Neural cell (in vitro differentiated cells): ENCODE measurements around the gene ITGA8. TPM values are rescaled to one million over a fixed set of nuclear protein-coding genes. Genes with fewer than 3 reads are reported as not detected.

Experiments
- H2AFZ ChIP-seq: fragments of 200-600, 300-800 bp; sonication (generic), shearing (Covaris generic); 2 replicates; pipeline ENCODE4 v1.6.0; 2014; ENCODE audit warnings: low read depth, mild to moderate bottlenecking, antibody characterized with exemption, low read length, moderate library complexity
- H3F3A ChIP-seq: fragments of 200-600 bp; shearing (Covaris generic); 2 replicates; pipeline ENCODE4 v1.6.1; 2016; ENCODE audit warnings: mild to moderate bottlenecking, moderate library complexity, mixed read lengths, antibody characterized with exemption, low read length; ENCODE audit not compliant: insufficient read depth, poor library complexity, severe bottlenecking
- H3K27ac ChIP-seq: fragments of 200-600, 300-800 bp; sonication (generic), shearing (Covaris generic); 2 replicates; pipeline ENCODE4 v1.5.1; 2014; ENCODE audit warnings: mild to moderate bottlenecking, low read length, moderate library complexity
- H3K27me3 ChIP-seq: fragments of 300-800, 200-600 bp; sonication (generic), shearing (Covaris generic); 2 replicates; pipeline ENCODE4 v1.6.0; 2014; ENCODE audit warnings: mild to moderate bottlenecking, low read depth, low read length, moderate library complexity; ENCODE audit not compliant: insufficient read depth
- H3K36me3 ChIP-seq: fragments of 300-800, 200-600 bp; sonication (generic), shearing (Covaris generic); 2 replicates; pipeline ENCODE4 v1.5.1; 2014; ENCODE audit warnings: mild to moderate bottlenecking, antibody characterized with exemption, low read length, moderate library complexity; ENCODE audit not compliant: insufficient read depth
- H3K4me2 ChIP-seq: fragments of 300-800, 200-600 bp; sonication (generic), shearing (Covaris generic); 2 replicates; pipeline ENCODE4 v1.6.0; 2014; ENCODE audit warnings: mild to moderate bottlenecking, low read length
- H3K4me3 ChIP-seq: fragments of 300-800, 200-600 bp; sonication (generic), shearing (Covaris generic); 2 replicates; pipeline ENCODE4 v1.5.1; 2014; ENCODE audit warnings: mild to moderate bottlenecking, low read length, moderate library complexity
- H3K79me2 ChIP-seq: fragments of 200-600 bp; shearing (Covaris generic); replicated peaks from 2 replicates; pipeline ENCODE4 v1.6.0; 2014; ENCODE audit warnings: mild to moderate bottlenecking, low read length, moderate library complexity; ENCODE audit not compliant: insufficient read depth
- H3K9ac ChIP-seq: fragments of 300-800, 200-600 bp; sonication (generic), shearing (Covaris generic); 2 replicates; pipeline ENCODE4 v1.6.1; 2016; ENCODE audit warnings: mild to moderate bottlenecking, low read length, mixed read lengths
- H3K9me2 ChIP-seq: fragments of 200-600 bp; shearing (Covaris generic); 2 replicates; pipeline ENCODE4 v1.6.1; 2016; ENCODE audit warnings: mild to moderate bottlenecking, low read length, mixed read lengths; ENCODE audit not compliant: insufficient read depth
- H3K9me3 ChIP-seq: fragments of 200-600, 300-800 bp; sonication (generic), shearing (Covaris generic); 2 replicates; pipeline ENCODE4 v1.6.1; 2016; ENCODE audit warnings: mild to moderate bottlenecking, mixed run types, low read length, moderate library complexity, mixed read lengths
- H4K20me1 ChIP-seq: fragments of 200-600 bp; shearing (Covaris generic); 2 replicates; pipeline ENCODE4 v1.6.1; 2016; ENCODE audit warnings: mild to moderate bottlenecking, mixed run types; ENCODE audit not compliant: insufficient read depth
- CTCF ChIP-seq: fragments of 450-650 bp; IDR thresholded peaks from 2 replicates; pipeline ENCODE4 v1.5.1; 2014; ENCODE audit warnings: antibody characterized with exemption, mild to moderate bottlenecking, moderate library complexity; ENCODE audit not compliant: poor library complexity, severe bottlenecking
- EP300 ChIP-seq: fragments of 450-650 bp; conservative IDR thresholded peaks from 2 replicates; pipeline ENCODE4 v1.6.1; 2014; ENCODE audit warnings: antibody characterized with exemption, mild to moderate bottlenecking, moderate library complexity; ENCODE audit not compliant: poor library complexity, severe bottlenecking
- EZH2 ChIP-seq: fragments of 200-600, 300-800 bp; shearing (Covaris generic), sonication (generic); IDR thresholded peaks from 2 replicates; pipeline ENCODE4 v1.6.1; 2014; ENCODE audit warnings: antibody characterized with exemption, low read length, borderline replicate concordance, mild to moderate bottlenecking; ENCODE audit not compliant: insufficient read depth, poor library complexity, severe bottlenecking
- MXI1 ChIP-seq: fragments of 450-650 bp; conservative IDR thresholded peaks from 2 replicates; pipeline ENCODE4 v1.6.1; 2014; ENCODE audit warnings: antibody characterized with exemption, mild to moderate bottlenecking; ENCODE audit not compliant: poor library complexity, severe bottlenecking
- POLR2AphosphoS5 ChIP-seq: IDR thresholded peaks from 2 replicates; pipeline ENCODE4 v1.6.1; 2012
- RAD21 ChIP-seq: fragments of 450-650 bp; conservative IDR thresholded peaks from 2 replicates; pipeline ENCODE4 v1.6.1; 2014; ENCODE audit warnings: antibody characterized with exemption, mild to moderate bottlenecking, moderate library complexity
- SMC3 ChIP-seq: fragments of 450-650 bp; conservative IDR thresholded peaks from 2 replicates; pipeline ENCODE4 v1.6.1; 2014; ENCODE audit warnings: antibody characterized with exemption, mild to moderate bottlenecking, moderate library complexity; ENCODE audit not compliant: poor library complexity
- TAF1 ChIP-seq: IDR thresholded peaks from 2 replicates; pipeline ENCODE4 v1.6.1; 2012; ENCODE audit warnings: low read depth
- polyA plus RNA-seq: library from polyadenylated mRNA; depleted of rRNA; stranded (reverse); fragments of >200 nt; gene quantifications from 2 replicates; pipeline ENCODE4 v1.2.3, GENCODE V29; 2014
- TF ChIP-seq, protein P1 (sequence below): IDR thresholded peaks from 2 replicates; pipeline ENCODE4 v1.6.1; 2012; ENCODE audit warnings: borderline replicate concordance

ITGA8 gene
- polyA plus RNA-seq, 1 donor from 2014 or later = 0.11 TPM

GRCh38 chr10:15670880-15671279 lies 48.8 kb downstream of the ITGA8 start:
- H3K36me3 ChIP-seq = no peaks in the 10 kb centered on the region
- no peaks in the 10 kb centered on the region for H3K9me2 ChIP-seq
- H2AFZ ChIP-seq = no peak overlapping the region
- H3K27me3 ChIP-seq = no peaks in the 10 kb centered on the region
- H3K79me2 ChIP-seq = no peaks in the 10 kb centered on the region
- no peak overlapping the region for H3K4me3 ChIP-seq
- no peaks in the 10 kb centered on the region for H4K20me1 ChIP-seq
- no peak overlapping the region for H3K27ac ChIP-seq
- H3F3A ChIP-seq = no peaks in the 10 kb centered on the region
- H3K9me3 ChIP-seq = no peaks in the 10 kb centered on the region
- no peak overlapping the region for H3K4me2 ChIP-seq
- TF ChIP-seq, protein P1, sequence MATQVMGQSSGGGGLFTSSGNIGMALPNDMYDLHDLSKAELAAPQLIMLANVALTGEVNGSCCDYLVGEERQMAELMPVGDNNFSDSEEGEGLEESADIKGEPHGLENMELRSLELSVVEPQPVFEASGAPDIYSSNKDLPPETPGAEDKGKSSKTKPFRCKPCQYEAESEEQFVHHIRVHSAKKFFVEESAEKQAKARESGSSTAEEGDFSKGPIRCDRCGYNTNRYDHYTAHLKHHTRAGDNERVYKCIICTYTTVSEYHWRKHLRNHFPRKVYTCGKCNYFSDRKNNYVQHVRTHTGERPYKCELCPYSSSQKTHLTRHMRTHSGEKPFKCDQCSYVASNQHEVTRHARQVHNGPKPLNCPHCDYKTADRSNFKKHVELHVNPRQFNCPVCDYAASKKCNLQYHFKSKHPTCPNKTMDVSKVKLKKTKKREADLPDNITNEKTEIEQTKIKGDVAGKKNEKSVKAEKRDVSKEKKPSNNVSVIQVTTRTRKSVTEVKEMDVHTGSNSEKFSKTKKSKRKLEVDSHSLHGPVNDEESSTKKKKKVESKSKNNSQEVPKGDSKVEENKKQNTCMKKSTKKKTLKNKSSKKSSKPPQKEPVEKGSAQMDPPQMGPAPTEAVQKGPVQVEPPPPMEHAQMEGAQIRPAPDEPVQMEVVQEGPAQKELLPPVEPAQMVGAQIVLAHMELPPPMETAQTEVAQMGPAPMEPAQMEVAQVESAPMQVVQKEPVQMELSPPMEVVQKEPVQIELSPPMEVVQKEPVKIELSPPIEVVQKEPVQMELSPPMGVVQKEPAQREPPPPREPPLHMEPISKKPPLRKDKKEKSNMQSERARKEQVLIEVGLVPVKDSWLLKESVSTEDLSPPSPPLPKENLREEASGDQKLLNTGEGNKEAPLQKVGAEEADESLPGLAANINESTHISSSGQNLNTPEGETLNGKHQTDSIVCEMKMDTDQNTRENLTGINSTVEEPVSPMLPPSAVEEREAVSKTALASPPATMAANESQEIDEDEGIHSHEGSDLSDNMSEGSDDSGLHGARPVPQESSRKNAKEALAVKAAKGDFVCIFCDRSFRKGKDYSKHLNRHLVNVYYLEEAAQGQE = no peak
- TF ChIP-seq SMC3 (no peak), EZH2 (no peak), EP300 (no peak), POLR2AphosphoS5 (no peak), RAD21 (no peak), CTCF (no peak), MXI1 (no peak), TAF1 (no peak)
- H3K9ac ChIP-seq = no peak overlapping the region

DNA sequence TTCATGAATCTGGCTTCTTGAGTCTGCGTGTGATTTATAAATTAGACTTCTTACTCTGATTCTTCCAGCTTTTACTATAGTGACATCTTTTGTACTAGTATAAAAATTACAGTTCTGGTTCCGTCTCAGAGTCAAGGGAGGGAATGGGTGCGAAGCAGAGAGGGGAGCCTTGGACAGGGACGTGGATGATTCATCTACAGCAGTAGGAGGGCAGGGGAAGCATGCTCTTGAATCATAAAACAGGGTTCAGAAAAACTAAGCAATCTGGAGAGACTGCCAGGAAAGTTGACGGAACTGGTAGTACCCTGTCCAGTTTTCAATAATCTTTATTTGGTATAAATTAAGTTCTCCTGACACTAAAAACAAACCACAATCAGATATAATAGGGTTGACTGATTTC lies 58.1 kb downstream of the ITGA8 start:
- Histone ChIP-seq H3F3A (no peaks in the 10 kb centered on the region), H3K9me3 (no peaks in the 10 kb centered on the region), H3K27ac (no peak overlapping the region), H3K79me2 (no peaks in the 10 kb centered on the region), H4K20me1 (no peaks in the 10 kb centered on the region), H2AFZ (no peak overlapping the region), H3K9ac (no peak overlapping the region), H3K27me3 (no peaks in the 10 kb centered on the region), H3K4me3 (no peak overlapping the region), H3K9me2 (no peaks in the 10 kb centered on the region), H3K4me2 (no peak overlapping the region), H3K36me3 (no peaks in the 10 kb centered on the region)
- TF ChIP-seq CTCF = no peak
- TF ChIP-seq EP300 = no peak
- TF ChIP-seq TAF1 = no peak
